DOHH2 (cell line): ENCODE data around the gene WDFY3.

Experiments used
- H3F3A ChIP-seq: fragments of 200-600 bp; sonication (generic), shearing (Covaris generic); 2 replicates; pipeline ENCODE4 v1.6.0; 2016; ENCODE audit warnings: antibody characterized with exemption, mild to moderate bottlenecking; ENCODE audit not compliant: control insufficient read depth, insufficient read depth
- H3K27ac ChIP-seq: fragments of 200-600 bp; sonication (generic); 2 replicates; pipeline ENCODE4 v1.5.1; 2014; ENCODE audit warnings: low read depth, mild to moderate bottlenecking, low read length, moderate library complexity
- H3K27me3 ChIP-seq: fragments of 200-600 bp; sonication (generic); 2 replicates; pipeline ENCODE4 v1.6.1; 2014; ENCODE audit warnings: mild to moderate bottlenecking, low read length, mixed read lengths; ENCODE audit not compliant: control insufficient read depth
- H3K36me3 ChIP-seq: fragments of 200-600 bp; sonication (generic); 2 replicates; pipeline ENCODE4 v1.6.1; 2014; ENCODE audit warnings: mild to moderate bottlenecking, low read length, moderate library complexity, mixed read lengths; ENCODE audit not compliant: control insufficient read depth
- H3K4me1 ChIP-seq: fragments of 200-600 bp; sonication (generic); 2 replicates; pipeline ENCODE4 v1.6.1; 2014; ENCODE audit warnings: mild to moderate bottlenecking, low read length, mixed read lengths; ENCODE audit not compliant: control insufficient read depth
- H3K4me2 ChIP-seq: fragments of 200-600 bp; sonication (generic); 2 replicates; pipeline ENCODE4 v1.6.0; 2014; ENCODE audit warnings: mild to moderate bottlenecking, low read length, moderate library complexity
- H3K4me3 ChIP-seq: fragments of 200-600 bp; sonication (generic); 2 replicates; pipeline ENCODE4 v1.5.1; 2014; ENCODE audit warnings: mild to moderate bottlenecking, low read length, mixed read lengths
- H3K79me2 ChIP-seq: fragments of 200-600 bp; sonication (generic); 2 replicates; pipeline ENCODE4 v1.6.1; 2014; ENCODE audit warnings: mild to moderate bottlenecking, low read length, mixed read lengths; ENCODE audit not compliant: control insufficient read depth
- H3K9me2 ChIP-seq: fragments of 200-600 bp; sonication (generic); replicated peaks from 2 replicates; pipeline ENCODE4 v1.6.1; 2014; ENCODE audit warnings: mild to moderate bottlenecking, low read length, mixed read lengths; ENCODE audit not compliant: control insufficient read depth
- H3K9me3 ChIP-seq: fragments of 200-600 bp; sonication (generic); 2 replicates; pipeline ENCODE4 v1.6.1; 2014; ENCODE audit warnings: antibody characterized with exemption, low read length, mixed read lengths; ENCODE audit not compliant: control insufficient read depth, insufficient read depth
- H4K20me1 ChIP-seq: fragments of 200-600 bp; sonication (generic); 2 replicates; pipeline ENCODE4 v1.6.0; 2014; ENCODE audit warnings: low read depth, mild to moderate bottlenecking, antibody characterized with exemption, low read length, moderate library complexity; ENCODE audit not compliant: control insufficient read depth, insufficient read depth
- CTCF ChIP-seq: fragments of 200-600 bp; sonication (generic); IDR thresholded peaks from one replicate; pipeline ENCODE4 v1.5.1; 2014; ENCODE audit warnings: antibody characterized with exemption, mild to moderate bottlenecking, low read depth, low read length; ENCODE audit not compliant: poor library complexity, severe bottlenecking
- EZH2phosphoT487 ChIP-seq: fragments of 200-600 bp; sonication (generic); IDR thresholded peaks from 2 replicates; pipeline ENCODE4 v1.6.1; 2017; ENCODE audit warnings: borderline replicate concordance, mild to moderate bottlenecking, antibody characterized with exemption, low read length, moderate library complexity, mixed read lengths

WDFY3 gene

GRCh38 chr4:84708406-84709135, 257.9 kb downstream of the WDFY3 start:
- H4K20me1 ChIP-seq, result no peaks in the 10 kb centered on the region

GRCh38 chr4:84706286-84706685, 260.2 kb downstream of the WDFY3 start:
- H3K9me3 ChIP-seq, result no peaks in the 10 kb centered on the region
- H3K27me3 ChIP-seq, result no peaks in the 10 kb centered on the region
- no peaks in the 10 kb centered on the region for H3K79me2 ChIP-seq
- no peak overlapping the region for H3K4me2 ChIP-seq
- no peaks in the 10 kb centered on the region for H3K36me3 ChIP-seq
- TF ChIP-seq EZH2phosphoT487 (no peak), CTCF (no peak)
- no peak overlapping the region for H3K27ac ChIP-seq
- H3K4me1 ChIP-seq, result no peaks in the 10 kb centered on the region
- no peaks in the 10 kb centered on the region for H4K20me1 ChIP-seq
- no peaks in the 10 kb centered on the region for H3K9me2 ChIP-seq
- no peaks in the 10 kb centered on the region for H3F3A ChIP-seq
- H3K4me3 ChIP-seq, result no peak overlapping the region

More at GRCh38 chr4:84708406-84709135, 257.9 kb downstream of the WDFY3 start:
- Histone ChIP-seq H3K27me3 (no peaks in the 10 kb centered on the region), H3F3A (no peaks in the 10 kb centered on the region), H3K9me3 (no peaks in the 10 kb centered on the region), H3K4me3 (no peak overlapping the region), H3K4me2 (no peak overlapping the region), H3K27ac (no peak overlapping the region), H3K36me3 (no peaks in the 10 kb centered on the region), H3K9me2 (no peaks in the 10 kb centered on the region), H3K79me2 (no peaks in the 10 kb centered on the region), H3K4me1 (no peaks in the 10 kb centered on the region)
- TF ChIP-seq CTCF, result no peak
- no peak for TF ChIP-seq EZH2phosphoT487

GRCh38 chr4:84699001-84699671, 267.4 kb downstream of the WDFY3 start:
- Histone ChIP-seq H3K4me1 (no peaks in the 10 kb centered on the region), H3K9me2 (no peaks in the 10 kb centered on the region), H3K79me2 (no peaks in the 10 kb centered on the region), H3F3A (no peaks in the 10 kb centered on the region), H3K4me3 (no peak overlapping the region), H3K4me2 (no peak overlapping the region), H3K27ac (no peak overlapping the region), H3K36me3 (no peaks in the 10 kb centered on the region), H3K27me3 (no peaks in the 10 kb centered on the region), H3K9me3 (no peaks in the 10 kb centered on the region), H4K20me1 (no peaks in the 10 kb centered on the region)
- TF ChIP-seq EZH2phosphoT487 (no peak), CTCF (no peak)
